ENCODE measurements around the gene DYNC1LI1. TPM values are rescaled to one million over a fixed set of nuclear protein-coding genes. Genes with fewer than 3 reads are reported as not detected.
A peak's percentile ranks its signal among the peaks of the same experiment; 100 is the strongest.

DYNC1LI1 gene
- total RNA-seq, 1 donor from 2014 or later: 110 TPM

- DNase-seq (ENCODE audit: low spot score in 2 of 2): no peak
- FAIRE-seq: no peak
Measured at GRCh38 chr3:32495609-32496008, 75.0 kb downstream of the DYNC1LI1 start.

GRCh38 chr3:32495085-32495484, 75.6 kb downstream of the DYNC1LI1 start:
- FAIRE-seq (no peak), DNase-seq (ENCODE audit: low spot score in 2 of 2) (no peak)

GRCh38 chr3:32493437-32494414, 76.9 kb downstream of the DYNC1LI1 start:
- DNase-seq (ENCODE audit: low spot score in 2 of 2): no peak
- no peak for FAIRE-seq

GRCh38 chr3:32492684-32493436, 77.8 kb downstream of the DYNC1LI1 start:
- FAIRE-seq (no peak), DNase-seq (ENCODE audit: low spot score in 2 of 2) (no peak)

DNA sequence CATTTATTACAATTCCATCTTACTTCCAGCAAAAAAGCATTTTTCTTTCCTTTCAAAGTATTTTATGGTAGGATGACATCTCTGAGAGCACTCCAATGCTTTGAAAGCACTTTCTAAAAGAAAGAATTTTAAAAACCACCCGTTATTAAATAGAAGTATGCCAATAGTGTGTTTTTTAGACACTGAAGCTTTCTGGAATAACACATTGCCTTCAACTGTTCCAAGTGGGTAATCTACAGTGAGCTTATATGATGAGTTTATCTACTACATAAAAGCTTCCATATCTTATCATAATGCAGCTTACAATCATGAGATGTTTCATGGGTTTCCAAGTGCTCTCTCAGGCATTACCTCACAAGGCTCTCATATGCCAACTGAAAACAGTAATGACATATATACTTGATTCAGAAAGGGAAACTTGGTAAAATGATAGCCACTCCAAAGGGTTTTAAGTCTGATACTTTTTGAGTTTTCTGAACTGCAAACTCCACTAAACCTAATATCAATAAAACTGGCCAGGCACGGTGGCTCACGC, 82.1 kb downstream of the DYNC1LI1 start:
- FAIRE-seq (no peak), DNase-seq (ENCODE audit: low spot score in 2 of 2) (no peak)

- DNase-seq (ENCODE audit: low spot score in 2 of 2) (no peak), FAIRE-seq (no peak)
Measured at GRCh38 chr3:32487781-32488473, 82.7 kb downstream of the DYNC1LI1 start.

DNA sequence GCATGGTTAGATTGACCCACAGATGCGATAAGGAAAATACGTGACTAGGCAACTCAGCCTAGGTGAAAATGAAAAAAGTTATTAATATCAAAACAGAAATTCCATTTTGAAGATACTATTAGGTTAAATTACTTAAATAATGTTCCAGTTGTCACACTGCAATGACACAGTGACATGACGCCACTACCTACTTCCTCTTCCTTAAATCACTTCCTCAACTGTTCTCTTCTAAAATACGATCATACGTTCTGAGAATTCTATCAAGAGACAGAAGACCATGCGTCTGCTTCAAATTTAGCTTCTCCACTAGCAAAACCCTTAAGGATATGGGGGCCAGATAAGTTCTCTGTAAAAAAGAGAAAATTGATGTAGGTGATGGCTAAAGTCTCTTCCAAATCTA, 86.2 kb downstream of the DYNC1LI1 start:
- DNase-seq (ENCODE audit: low spot score in 2 of 2) (no peak), FAIRE-seq (no peak)

DNA sequence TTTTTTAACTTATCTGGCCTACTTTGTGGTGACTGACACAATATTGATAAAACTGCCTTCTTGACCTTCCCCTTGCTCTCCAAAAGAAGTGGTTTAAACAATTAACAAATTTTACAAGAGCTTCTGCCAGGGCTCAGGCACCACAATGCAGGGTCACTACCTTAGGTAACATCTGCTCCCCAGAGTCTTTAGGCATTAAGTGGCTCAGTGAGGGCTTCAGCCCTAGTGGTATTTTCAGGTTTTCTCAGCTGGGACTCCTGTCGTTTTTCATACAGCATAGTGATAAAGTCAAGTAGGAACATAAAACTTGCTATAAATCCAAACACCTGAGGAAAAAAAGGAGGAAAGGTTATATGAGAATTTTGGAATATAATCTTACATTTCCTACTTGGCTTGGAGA, 86.9 kb downstream of the DYNC1LI1 start:
- FAIRE-seq: no peak
- DNase-seq (ENCODE audit: low spot score in 2 of 2): no peak

DNA sequence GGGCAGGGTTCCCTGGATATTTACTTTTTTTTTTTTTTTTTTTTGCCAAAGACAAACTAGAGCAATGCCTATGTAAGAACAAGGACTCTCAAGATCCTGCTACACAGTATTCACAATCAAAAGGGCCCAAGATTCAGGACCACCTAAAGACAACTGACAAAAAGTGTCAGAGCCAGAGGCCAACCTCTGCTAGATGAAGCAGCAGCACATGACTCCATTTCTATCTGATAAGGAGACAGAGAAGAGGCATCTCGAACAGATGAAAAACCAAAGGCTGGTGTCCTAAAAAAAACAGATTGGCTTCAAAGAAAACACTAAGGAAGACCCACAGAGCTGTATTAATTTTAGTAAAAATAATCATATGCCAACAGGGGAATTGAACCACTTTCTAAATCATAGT, 88.0 kb downstream of the DYNC1LI1 start:
- DNase-seq (ENCODE audit: low spot score in 2 of 2): no peak
- FAIRE-seq: no peak

DNA sequence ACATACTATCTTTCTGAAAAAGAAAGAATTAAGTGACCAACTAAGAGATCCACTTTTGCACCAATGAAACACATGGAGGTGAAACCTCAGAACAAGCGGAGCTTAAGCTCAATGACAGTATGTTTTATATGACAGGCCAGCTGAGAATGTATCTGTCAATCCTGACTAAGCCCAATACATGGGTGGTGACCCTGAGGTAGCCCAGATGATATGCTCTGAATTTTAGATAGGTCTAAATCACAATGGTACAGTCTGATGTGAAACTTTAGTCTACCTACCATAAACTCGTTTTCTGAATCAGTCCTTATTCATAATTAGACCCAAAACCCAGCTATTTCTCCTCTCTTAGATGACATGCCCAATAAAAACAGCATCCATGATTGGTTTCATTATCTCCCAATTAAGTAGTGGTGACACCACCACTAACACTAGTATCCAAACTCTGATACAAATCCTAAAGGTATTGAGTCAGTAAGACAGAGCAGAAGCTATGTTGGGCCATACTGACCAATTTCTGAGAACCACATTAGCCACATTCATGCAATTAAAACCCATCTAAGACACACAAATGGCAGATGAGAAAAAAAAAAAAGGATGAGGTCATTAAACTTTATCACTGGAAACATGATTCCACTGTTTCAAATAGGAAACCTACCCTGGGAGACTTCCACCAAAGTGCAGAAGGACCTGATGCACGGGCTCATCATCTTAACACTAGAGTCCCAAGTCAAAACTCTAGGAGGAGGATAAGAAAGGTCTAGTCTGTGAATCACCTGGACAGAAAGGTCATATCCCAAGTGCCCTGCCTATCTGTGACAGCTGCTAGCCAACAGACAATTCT, 88.6 kb downstream of the DYNC1LI1 start:
- DNase-seq (ENCODE audit: low spot score in 2 of 2) (no peak), FAIRE-seq (no peak)

- no peak for DNase-seq (ENCODE audit: low spot score in 2 of 2)
- FAIRE-seq: no peak
Measured at GRCh38 chr3:32480604-32481003, 90.1 kb downstream of the DYNC1LI1 start.

Small RNA genes lying within 50 kb of the gene (small RNA-seq; reads per million reads assigned to genes)
- gene MIR548AY: 0.46 reads per million, percentile 34 among the genes with 10 or more reads in this experiment

Other genes starting within 250 kb of the DYNC1LI1 start
- gene CMTM7, start 179.0 kb downstream of the DYNC1LI1 start, total RNA-seq: 0.41 TPM
- gene CMTM6, start 68.0 kb downstream of the DYNC1LI1 start, total RNA-seq: 24.9 TPM
- gene CNOT10, start 114.3 kb upstream of the DYNC1LI1 start, total RNA-seq: 47.7 TPM
- gene TRIM71, start 247.1 kb upstream of the DYNC1LI1 start, total RNA-seq: 2.9 TPM